Peyer's patch (tissue), 4 donors: Measurements from ENCODE around the gene ZNF496.

Source experiments
- CTCF ChIP-seq, 6 experiments: fragments of 450-650 bp in 4 of 6; fragments of 200-600 bp in 2 of 6; sonication (generic) in 1 of 6; IDR thresholded peaks; one replicate each; pipeline ENCODE4 v1.5.1; 2017 to 2019; ENCODE audit warnings: antibody characterized with exemption in 6 of 6, mild to moderate bottlenecking in 3 of 6, moderate library complexity in 1 of 6
- POLR2A ChIP-seq, 2 donors: fragments of 450-650 bp; IDR thresholded peaks; one replicate each; pipeline ENCODE4 v1.5.1; 2017; ENCODE audit warnings: antibody characterized with exemption in 2 of 2, mild to moderate bottlenecking in 2 of 2, moderate library complexity in 2 of 2

GRCh38 chr1:247336390-247336789, 4.7 kb upstream of the ZNF496 start:
- no peak for TF ChIP-seq CTCF (IDR thresholded peaks at IDR 0.05)
- TF ChIP-seq POLR2A (IDR thresholded peaks at IDR 0.05) = no peak
